ENCODE measurements around the gene PRDM11.
"Not testable (repeated sequence)": the region's sequence is repeated elsewhere in the genome, so short reads cannot be mapped to it uniquely, and the experiment has no call there.

Gene PRDM11

DNA sequence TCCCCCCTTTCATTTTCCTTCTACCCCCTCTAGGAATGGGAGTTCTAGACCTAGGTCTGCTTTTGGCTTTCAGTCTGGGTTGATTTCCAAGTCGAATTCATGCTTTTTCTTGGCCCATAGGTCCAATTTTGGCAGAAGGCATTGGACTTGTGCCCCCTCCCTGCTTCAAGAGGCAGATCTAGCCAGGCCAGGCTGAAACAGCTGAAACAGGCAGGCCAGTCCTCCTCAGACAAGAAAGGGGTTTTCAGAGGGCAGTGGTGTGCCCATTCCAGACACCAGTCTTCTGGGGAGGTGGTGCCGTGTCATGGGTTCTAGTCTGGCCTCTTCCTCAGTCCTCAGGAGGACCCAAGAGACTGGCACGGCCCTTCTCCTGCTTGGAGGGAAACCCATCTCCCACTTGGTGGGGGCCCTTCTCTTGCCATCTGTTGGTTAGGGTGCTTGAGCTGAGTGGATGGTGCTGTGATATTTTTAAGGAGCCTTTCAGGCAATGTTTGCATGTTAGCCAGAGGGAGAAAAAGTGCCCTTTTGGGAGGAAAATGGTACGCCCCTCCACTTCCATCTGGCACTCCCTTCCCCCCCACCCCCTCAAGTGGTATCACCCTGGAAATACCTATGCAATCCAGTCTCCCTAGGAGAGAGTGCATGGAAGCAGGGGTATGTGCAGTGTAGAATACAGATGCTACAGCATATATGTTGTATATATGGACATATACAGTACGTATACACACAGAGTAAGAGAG is 86.1 kb downstream of the PRDM11 start:
- DNase-seq (ENCODE audit: low read depth, low spot score) = no peak

- DNase-seq (ENCODE audit: low read depth, low spot score) = peak; percentile 12
Observed at GRCh38 chr11:45233121-45233803, 86.8 kb downstream of the PRDM11 start.

GRCh38 chr11:45233804-45234170 is 87.3 kb downstream of the PRDM11 start:
- no peak for DNase-seq (ENCODE audit: low read depth, low spot score)

- no peak for DNase-seq (ENCODE audit: low read depth, low spot score)
Observed at GRCh38 chr11:45234306-45235006, 88.0 kb downstream of the PRDM11 start.

GRCh38 chr11:45237711-45238315 is 91.4 kb downstream of the PRDM11 start:
- no peak for DNase-seq (ENCODE audit: low read depth, low spot score)

DNA sequence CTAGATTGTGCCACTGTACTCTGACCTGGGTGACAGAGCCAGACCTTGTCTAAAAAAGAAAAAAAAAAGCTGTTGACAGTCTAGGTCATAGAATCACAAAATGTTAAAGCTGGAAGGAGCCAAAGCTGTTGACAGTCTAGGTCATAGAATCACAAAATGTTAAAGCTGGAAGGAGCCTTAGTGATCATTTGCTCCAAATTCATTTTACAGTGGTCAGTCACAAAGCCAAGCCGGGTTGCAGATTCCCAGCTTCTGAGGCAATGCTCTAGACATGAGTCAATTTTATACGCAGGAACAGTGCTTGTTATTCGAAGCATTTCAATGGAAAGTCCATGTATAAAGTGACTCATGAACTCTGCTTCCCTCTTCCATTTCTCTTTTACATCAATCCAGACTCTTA is 92.3 kb downstream of the PRDM11 start:
- DNase-seq (ENCODE audit: low read depth, low spot score) = no peak

- DNase-seq (ENCODE audit: low read depth, low spot score) = no peak
Observed at GRCh38 chr11:45239733-45240132, 93.3 kb downstream of the PRDM11 start.

DNA sequence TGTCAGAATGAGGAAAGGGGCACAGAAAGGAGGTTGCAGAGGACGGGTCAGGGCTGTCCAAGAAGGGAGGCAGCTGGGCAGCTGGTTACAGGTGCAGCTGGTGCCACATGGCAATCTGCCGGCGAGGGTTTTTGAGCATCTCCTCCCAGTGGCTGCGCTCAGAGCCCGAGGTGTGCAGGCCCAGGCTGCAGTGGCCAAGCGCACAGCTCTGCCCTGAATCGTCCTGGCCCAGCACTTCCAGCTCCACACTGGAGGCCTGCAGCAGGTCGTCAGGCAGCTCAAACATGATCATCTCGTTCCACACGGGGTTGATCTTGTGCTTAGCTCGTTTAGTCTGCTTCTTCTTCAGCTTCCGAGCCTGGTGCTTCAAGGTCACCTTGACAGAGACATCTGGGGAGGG is 97.5 kb downstream of the PRDM11 start:
- DNase-seq (ENCODE audit: low read depth, low spot score) = no peak

DNA sequence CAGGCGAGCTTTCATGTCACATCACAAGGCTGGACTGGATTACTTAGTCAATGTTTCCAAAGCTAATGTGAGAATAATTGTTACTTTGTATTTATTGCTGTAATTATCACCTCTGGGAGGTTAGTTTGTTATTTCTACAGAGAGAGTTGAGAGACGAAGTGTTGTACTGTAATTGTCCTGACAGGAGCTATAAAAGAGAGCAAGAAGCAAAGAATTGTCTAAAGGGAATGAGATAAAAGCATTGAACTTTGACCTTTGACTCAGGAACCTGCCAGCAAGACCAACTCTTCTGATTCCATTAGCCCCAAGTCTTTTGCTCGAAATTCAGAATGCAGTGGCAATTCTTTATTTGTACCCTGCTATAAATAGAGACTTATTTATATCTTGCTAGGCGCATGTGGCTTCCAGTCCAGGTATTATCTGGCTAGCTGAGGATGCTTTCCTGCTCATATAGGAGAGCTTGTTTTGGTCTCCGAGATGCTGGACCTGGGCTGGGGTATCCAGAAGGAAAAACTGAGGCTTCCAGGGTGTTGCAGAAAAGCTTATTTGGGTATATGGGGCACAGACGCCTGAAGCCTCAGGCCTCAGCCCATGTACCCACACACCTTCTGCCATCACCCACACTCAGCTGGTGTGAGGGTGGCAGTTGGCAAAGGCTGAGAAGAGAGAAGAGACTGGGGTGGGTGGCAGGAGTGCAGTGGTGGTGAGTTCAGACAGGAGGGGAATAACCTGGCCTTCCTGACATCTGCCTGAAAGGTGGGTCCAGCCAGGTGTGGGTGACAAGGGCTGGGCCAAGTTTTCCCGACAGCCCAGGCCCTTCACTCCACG is 99.0 kb downstream of the PRDM11 start:
- no peak for DNase-seq (ENCODE audit: low read depth, low spot score)

- no peak for DNase-seq (ENCODE audit: low read depth, low spot score)
Observed at GRCh38 chr11:45246241-45246640, 99.8 kb downstream of the PRDM11 start.

DNA sequence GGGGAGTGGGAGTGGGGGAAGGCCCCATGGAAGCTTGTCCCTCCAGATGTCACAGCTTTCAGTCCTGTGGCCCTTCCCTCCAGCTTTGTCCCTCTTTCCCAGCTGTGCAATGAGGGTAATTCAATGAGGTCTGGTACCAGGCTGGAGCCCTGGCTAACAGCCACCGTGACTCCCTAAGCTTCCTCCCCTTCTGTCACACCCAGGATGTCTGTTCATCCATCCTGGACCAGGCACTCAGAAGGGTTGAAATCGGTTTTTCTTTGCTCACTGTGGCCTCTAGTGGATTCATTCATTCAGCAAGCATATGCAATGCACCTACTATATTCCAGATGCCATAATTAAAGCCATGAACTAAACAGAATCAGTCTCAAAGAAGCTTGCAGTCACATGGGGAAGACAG is 101.0 kb downstream of the PRDM11 start:
- no peak for DNase-seq (ENCODE audit: low read depth, low spot score)

DNA sequence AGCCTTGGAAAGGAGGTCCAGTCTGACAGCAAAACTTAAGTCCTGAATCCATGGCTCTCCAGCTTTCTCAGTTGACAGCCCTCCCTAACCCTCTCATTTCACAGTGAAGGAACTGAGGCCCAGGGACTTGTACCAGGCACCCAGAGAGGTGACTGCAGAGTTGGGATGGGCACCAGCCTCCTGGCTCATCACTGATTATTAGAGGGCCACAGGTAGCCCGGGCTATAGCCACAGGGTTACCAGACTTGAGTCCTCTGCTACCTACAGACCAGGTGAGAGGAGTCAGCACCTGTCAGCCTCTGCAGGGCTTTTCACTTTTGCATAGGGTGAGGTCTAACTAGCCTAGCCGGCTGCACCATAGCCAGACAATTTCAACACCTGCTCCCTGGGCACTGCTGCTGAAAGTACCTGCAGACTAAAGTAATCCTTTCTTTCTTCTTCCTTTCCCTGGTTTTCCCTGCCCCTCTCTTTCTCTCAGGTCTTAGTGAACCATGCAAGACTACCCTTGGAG is 102.1 kb downstream of the PRDM11 start:
- DNase-seq (ENCODE audit: low read depth, low spot score) = no peak

GRCh38 chr11:45249372-45249771 is 102.9 kb downstream of the PRDM11 start:
- DNase-seq (ENCODE audit: low read depth, low spot score) = not testable (repeated sequence)

GRCh38 chr11:45250035-45250718 is 103.7 kb downstream of the PRDM11 start:
- DNase-seq (ENCODE audit: low read depth, low spot score) = no peak

DNA sequence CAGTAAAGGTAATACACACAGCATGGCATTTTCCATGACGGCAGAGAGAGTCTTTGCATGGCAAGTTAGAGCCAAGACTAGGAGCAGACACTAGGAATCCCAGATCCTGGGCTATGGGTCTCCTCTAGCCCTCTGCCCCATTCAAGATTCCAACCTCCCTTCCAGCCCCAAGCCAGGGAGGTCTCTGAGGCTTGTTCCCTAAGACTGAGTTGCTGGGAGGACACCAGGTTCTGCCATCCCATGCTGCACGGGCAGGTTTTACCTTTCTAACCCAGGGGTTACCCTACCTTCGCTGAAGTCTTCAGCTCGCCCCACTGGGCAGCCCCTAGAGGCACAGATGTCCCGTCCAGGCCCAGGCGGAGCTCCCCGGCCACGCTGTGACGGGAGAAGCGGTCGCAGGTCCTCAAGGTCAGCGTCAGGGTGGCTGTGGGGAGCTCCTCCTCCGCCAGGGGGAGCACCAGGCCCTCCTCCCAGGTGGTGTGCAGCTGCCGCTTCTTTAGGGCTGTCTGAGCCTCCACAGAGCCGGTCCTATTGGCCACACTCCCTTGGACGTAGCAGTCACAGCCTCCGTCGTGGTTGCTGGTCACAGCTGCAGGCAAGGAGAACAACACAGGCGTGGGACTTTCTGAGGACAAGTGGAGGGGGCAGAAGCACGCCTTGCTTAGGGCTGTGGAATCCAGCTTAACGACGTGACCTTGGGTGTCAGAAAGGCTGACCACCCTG is 105.9 kb downstream of the PRDM11 start:
- DNase-seq (ENCODE audit: low read depth, low spot score) = no peak

- DNase-seq (ENCODE audit: low read depth, low spot score) = no peak
Observed at GRCh38 chr11:45252877-45253276, 106.4 kb downstream of the PRDM11 start.

- no peak for DNase-seq (ENCODE audit: low read depth, low spot score)
Observed at GRCh38 chr11:45253640-45254039, 107.2 kb downstream of the PRDM11 start.

GRCh38 chr11:45254070-45254469 is 107.6 kb downstream of the PRDM11 start:
- no peak for DNase-seq (ENCODE audit: low read depth, low spot score)

GRCh38 chr11:45258982-45259530 is 112.6 kb downstream of the PRDM11 start:
- no peak for DNase-seq (ENCODE audit: low read depth, low spot score)

DNA sequence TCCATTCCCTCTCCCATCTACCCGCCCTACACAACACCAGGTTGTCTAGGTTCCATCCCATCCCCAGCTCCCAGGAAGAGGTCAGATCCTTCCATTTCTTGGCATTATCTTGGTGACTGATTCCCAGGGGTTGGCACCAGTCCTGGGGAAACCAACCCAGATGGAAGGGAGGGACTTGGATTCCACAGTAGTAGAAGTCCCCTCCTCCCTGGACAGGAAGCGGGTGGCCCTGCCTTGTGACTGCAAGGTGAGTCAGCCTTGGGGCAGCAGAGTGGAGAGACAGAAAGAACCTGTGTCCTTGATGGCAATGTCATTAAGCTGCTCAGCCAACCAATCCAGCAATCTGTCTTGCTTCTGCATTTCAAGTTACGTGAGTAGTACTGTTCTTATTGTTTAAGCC is 113.2 kb downstream of the PRDM11 start:
- no peak for DNase-seq (ENCODE audit: low read depth, low spot score)
